Stimulated activated CD4-positive, alpha-beta T cell treated with anti-CD3 and anti-CD28 coated beads, Interleukin-2, amount 100 ng/mL, for 24 hours (primary cell): ENCODE results near the gene VCL.
"Not testable (repeated sequence)": the region's sequence is repeated elsewhere in the genome, so short reads cannot be mapped to it uniquely, and the experiment has no call there.

Source experiments
- DNase-seq, 2 donors: peaks; one replicate each; pipeline ENCODE4 v3.0.0-alpha.2; 2020

The VCL gene

GRCh38 chr10:73973427-73973826, 24.5 kb upstream of the VCL start:
- no peak for DNase-seq

- no peak for DNase-seq
Observed at GRCh38 chr10:73974309-73974946, 23.5 kb upstream of the VCL start.

DNA sequence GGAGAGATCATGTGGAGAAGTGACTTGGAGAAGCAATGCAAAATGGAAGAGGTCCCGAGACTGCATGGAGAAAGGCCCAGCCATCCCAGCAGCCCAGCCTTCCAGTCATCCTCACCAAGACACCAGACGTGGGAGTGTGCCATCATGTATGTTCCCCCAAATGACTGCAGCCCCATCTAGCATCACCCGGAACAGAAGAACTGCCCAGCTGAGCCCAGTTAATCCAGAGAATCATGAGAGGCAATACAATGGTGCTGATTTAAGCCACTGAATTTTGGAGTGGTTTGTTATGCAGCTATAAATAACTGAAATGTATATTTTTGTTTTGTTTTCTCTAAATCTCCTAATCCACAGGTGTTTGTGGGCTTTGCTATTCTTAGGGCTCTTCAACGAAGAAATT, 22.5 kb upstream of the VCL start:
- DNase-seq = no peak

DNA sequence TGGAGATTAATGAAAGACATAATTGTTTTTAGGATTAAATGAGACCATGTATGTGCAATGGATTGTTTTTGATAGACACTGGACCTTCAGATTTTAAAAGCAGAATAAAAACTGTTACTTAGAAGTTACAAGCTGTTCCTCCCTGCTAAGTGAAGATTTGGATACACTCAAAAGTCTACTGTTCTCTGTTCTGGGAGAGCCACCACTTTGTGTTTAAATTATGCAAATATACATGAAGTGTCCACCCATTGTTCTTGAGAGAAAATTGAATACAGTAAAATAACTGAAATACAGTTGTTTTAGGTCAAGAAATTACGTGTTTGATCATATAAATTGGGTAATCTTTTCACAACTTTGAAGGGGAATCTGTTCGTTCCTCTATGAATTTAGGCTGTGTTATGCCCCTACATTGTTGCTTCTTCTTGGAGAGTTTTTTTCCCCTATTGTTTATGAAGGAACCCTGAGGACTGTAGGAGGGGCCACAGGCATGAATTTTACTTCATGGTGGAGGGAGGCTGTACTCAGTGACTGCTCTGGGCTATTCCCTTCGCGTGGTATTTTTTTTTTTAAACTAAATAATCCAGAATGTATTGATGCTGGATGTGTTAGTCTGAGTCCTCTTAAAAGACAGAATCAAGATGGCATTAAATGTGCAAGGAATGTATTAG, 18.6 kb upstream of the VCL start:
- no peak for DNase-seq

DNA sequence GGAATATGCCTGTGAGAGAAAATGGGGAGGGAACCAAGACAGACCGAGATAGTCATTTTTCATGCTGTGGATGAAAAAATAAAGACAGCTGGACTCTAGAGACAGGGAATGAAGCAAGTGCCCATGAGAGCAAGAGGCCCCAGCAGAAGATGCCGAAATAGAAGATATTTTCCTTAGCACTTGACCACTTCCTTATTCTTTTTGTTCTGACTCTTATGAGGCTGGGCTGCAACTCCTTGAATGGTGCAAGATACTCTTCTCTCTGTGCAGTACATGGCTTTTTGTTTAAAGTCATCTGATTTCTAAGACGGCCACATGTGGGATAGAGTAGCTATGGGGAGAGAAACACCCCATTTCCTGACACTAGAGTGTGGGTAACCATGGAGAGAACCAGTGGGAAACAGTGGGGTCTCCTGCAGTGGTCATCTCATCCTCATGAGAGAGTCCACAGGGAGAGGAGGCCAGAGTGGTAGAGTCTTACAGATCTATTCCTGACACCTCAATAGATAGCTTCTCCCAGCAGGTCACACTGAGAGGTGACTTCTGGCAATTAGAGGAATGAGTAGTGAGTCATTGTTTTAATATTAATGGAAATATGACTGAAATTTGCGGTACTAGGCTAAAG, 18.0 kb upstream of the VCL start:
- no peak for DNase-seq

DNA sequence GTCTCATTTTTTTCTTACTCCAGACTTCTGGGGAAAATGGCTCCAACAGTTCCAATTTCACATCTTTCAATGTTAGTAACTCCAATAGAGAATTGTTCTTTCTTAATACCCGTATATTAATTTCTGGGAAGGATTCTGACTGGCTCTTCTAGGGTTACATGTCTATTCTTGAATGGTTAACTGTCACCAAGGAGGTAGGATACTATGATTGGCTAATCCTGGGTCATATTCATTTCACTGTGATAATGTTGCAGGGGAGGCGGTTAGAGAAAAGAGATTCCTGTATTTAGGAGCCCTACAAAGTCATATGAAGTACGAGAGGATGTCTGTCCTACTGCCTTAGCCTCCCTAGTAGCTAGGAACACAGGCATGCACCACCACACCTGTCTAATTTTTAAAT, 16.1 kb upstream of the VCL start:
- no peak for DNase-seq

DNA sequence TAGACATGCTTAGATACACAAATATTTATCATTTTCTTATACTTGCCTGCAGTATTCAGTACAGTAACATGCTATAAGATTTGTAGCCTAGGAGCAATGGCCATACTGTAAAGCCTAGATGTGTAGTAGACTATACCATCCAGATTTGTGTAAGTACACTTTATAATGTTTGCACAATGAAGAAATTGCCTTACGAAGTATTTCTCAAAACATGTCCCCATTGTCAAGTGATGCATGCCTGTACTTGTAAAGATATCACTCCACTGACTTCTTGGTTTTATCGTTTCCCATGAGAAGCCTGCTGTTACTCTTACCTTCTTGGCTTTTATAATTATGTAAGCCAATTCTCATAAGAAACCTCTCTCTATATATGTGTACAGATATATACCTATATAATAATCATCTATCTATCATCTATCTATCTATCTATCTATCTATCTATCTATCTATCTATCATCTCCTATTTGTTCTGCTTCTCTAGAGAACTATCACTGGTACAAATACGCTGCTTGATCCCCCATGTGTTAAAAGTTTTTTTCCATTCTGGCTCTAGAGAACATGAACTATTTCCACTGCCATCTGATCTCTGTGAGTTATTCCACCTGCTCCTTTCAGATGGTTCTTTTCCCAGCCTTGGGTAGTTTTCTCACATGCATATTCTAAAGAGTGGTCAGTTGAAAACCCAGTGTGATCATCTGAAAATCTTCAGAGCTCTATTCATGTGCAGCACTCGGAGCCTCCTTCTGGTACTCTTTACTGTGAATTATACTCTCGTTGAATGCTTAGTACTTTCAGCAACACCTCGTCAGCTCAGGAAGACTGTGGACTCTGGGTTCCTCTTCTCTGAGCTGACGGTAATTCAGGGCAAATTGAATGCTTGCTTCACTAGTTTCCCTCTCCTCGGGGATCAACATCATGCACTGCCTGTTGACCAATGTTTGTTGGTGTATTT, 14.5 kb upstream of the VCL start:
- DNase-seq = no peak

GRCh38 chr10:73989594-73990150, 8.2 kb upstream of the VCL start:
- DNase-seq = no peak

DNA sequence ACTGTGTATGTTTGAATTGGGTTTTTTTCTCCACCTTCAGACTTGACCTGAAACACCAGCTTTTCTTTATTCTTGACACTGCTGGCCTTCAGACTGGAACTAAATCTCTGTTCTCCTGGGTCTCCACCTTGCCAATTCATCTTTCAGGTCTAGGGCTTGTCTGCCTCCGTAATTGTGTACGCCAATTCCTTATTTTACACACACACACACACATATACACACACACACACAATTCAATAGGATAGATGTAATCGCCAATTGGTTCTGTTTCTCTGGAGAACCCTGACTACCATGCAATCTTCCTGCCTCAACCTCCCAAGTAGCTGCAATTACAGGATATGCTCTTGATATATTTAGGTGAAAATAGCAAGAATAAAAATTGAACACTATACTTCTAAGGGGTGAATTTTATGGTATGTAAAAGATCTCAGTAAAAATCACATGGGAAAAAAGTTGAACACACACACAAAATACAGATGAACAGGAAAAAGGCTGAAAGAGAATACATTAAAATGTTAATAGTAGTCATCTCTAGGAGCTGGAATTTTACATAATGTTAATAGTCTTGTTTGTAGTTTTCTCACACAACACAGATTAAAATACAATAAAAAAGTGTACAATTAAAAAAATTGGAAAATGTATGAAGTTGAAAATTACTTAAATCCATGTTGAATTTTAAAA, 6.6 kb upstream of the VCL start:
- no peak for DNase-seq

- peak; percentile 64 to 66 for DNase-seq
Observed at GRCh38 chr10:73991884-73992245, 6.1 kb upstream of the VCL start.

- DNase-seq = peak; percentile 14 to 27
Observed at GRCh38 chr10:73992899-73993788, 4.8 kb upstream of the VCL start.

GRCh38 chr10:73995035-73995358, 2.9 kb upstream of the VCL start:
- DNase-seq = no peak

GRCh38 chr10:73997461-73997786, 492 bp upstream of the VCL start:
- no peak for DNase-seq

- peak; percentile 22 for DNase-seq
Observed at GRCh38 chr10:73998623-73998928, 660 bp downstream of the VCL start.

DNA sequence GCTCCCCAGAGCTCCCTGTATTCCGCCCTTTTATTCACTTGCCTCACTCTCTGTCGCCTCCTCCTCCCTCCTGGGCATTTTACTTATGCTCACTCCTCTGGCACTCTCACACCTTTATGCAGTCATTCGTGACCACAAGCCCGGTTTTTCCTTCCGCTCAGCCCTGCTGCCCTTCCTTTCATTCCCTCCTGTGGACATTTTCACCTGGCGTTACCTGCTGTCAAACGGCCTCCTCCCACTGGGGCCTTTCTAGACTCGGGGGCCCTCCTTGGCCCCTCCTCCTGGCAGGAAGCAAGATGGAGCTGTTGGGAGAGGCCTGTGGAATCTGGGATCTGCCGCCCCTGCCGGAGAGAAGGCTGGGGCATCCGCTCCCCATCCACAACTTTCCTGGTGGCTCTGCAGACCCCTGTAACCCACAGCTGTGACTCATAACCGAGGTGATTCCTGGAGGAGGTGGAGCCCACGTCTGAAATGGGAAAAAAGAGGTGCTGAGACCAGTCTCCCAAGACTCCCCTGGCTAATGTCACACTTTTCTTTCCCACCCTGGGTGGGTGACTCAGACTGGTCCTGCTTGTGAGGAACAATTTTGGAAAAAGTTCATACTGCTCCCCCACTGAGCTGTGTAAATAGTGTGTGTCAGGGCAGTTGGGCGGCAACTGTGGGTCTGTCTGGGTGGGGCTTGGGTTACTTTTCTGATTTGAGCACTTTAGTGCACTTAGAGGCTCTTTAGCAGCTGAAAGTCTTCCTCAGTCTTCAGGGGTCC, 1.2 kb downstream of the VCL start:
- peak; percentile 17 to 21 for DNase-seq

DNA sequence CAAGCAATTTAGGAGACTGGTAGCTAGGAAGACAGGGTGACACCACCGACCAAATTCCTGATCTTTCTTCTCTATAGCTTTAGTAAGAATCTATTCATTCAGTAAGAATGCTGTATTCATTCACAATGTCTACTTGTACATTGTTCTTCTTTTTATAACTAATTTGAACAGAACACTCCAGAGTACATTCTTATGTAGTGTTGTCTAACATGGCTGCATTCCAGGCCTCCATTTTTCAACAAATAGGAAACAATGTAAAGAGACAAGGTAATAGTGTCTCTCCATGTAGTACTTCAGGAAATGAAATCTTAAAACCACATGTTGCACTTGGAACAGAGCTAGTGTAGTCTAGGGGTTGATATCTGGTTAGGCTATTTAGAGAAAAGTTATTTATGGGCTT, 1.8 kb downstream of the VCL start:
- no peak for DNase-seq

DNA sequence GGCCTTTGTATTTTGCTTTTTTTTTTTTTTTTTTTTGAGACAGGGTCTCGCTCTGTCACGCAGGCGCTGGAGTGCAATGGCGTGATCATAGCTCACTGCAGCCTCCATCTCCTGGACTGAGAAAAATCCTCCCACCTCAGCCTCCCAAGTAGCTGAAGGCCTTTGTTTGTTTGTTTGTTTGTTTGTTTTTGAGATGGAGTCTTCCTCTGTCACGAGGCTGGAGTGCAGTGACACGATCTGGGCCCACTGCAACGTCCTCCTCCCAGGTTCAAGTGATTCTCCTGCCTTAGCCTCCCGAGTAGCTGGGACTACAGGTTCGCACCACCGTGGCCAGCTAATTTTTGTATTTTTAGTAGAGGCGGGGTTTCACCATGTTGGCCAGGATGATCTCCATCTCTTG, 2.3 kb downstream of the VCL start:
- DNase-seq = not testable (repeated sequence)

DNA sequence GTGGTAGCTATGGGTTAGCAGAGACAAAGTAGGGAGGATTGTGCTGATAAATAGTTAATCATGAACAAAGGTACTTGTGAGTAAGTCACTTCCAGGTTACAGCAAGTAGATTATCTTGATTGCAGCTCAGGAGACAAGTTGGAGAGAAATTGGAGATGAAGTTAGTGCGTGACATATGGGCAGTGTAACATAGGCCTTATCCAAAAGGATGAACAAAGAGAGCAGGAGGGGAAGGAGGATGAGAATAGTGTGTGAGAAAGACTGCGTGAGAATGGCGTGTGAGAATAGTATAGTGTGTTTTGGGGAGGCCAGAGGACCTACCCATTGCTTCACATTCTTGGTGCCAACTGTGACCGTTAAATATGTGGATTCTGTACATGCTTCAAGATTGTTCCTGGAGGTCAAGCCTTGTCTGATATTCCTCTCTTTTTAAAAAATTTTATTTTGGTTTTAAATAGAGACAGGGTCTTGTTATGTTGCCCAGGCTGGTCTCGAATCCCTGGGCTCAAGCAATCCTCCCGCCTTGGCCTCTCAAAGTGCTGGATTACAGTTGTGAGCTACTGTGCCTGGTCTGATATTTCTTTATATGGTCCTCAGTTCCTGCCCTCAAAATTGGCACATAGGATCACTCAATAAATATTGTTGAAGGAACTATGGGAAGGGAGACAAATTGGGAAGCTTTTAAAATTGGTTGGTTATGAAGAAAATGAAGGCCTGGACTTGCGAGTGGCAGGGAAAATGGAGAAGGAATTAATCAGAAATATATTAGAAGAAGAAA, 3.2 kb downstream of the VCL start:
- no peak for DNase-seq

DNA sequence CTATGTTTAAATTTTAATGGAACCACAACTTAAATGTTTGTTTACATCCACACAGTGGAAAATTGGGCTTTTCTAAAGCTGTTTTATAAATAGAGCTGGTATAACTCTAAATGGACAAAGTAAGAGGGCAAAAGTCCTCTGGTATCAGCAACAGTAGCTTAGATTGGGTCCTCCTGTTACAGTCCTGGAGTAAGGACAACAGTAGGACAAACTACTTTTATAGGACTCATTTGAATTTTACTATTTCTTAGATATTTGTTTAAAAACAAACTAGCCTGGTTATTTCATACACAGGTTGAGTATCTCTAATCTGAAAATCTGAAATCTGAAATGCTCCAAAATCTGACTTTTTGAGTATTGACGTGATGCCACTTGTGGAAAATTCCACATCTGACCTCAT, 8.4 kb downstream of the VCL start:
- DNase-seq = no peak

GRCh38 chr10:74008212-74008731, 10.4 kb downstream of the VCL start:
- no peak for DNase-seq
